RWPE2 (cell line): ENCODE results near the gene KIF21B.
"Not testable (repeated sequence)": the region's sequence is repeated elsewhere in the genome, so short reads cannot be mapped to it uniquely, and the experiment has no call there.

Experiments
- ATAC-seq: fragments of 200-7000 bp; cut with Tn5 transposase; 3 replicates; pipeline ENCODE4 v1.9.1; 2021; ENCODE audit warnings: low read depth
- DNase-seq: peaks from one replicate; pipeline ENCODE4 v3.0.0-alpha.2; 2020; ENCODE audit warnings: low spot score
- H3K27ac ChIP-seq: fragments of 450-650 bp; 2 replicates; pipeline ENCODE4 v1.5.1; 2017; ENCODE audit warnings: mild to moderate bottlenecking; ENCODE audit not compliant: poor library complexity, severe bottlenecking
- H3K27me3 ChIP-seq: fragments of 250-450 bp; sonication (Bioruptor Pico); 2 replicates; pipeline ENCODE4 v1.5.1; 2021; ENCODE audit warnings: mild to moderate bottlenecking, moderate library complexity; ENCODE audit not compliant: insufficient read depth, poor library complexity, severe bottlenecking
- H3K36me3 ChIP-seq: fragments of 250-450 bp; sonication (Bioruptor Pico); 2 replicates; pipeline ENCODE4 v1.5.1; 2020; ENCODE audit warnings: low read depth, mild to moderate bottlenecking, moderate library complexity
- H3K4me1 ChIP-seq: fragments of 250-450 bp; sonication (Bioruptor Pico); 2 replicates; pipeline ENCODE4 v1.5.1; 2021; ENCODE audit warnings: mild to moderate bottlenecking, moderate library complexity; ENCODE audit not compliant: insufficient read depth, poor library complexity, severe bottlenecking
- H3K4me3 ChIP-seq: fragments of 250-450 bp; sonication (Bioruptor Pico); 2 replicates; pipeline ENCODE4 v1.5.1; 2021; ENCODE audit warnings: mild to moderate bottlenecking, moderate library complexity; ENCODE audit not compliant: severe bottlenecking
- H3K9me3 ChIP-seq: fragments of 250-450 bp; sonication (Bioruptor Pico); 2 replicates; pipeline ENCODE4 v1.5.1; 2021; ENCODE audit warnings: mild to moderate bottlenecking, moderate library complexity; ENCODE audit not compliant: severe bottlenecking
- TF ChIP-seq, protein P1 (sequence below): fragments of 450-650 bp; IDR thresholded peaks from one replicate; pipeline ENCODE4 v1.5.1; 2017; ENCODE audit warnings: mild to moderate bottlenecking, moderate library complexity; ENCODE audit not compliant: poor library complexity, severe bottlenecking

KIF21B gene

DNA sequence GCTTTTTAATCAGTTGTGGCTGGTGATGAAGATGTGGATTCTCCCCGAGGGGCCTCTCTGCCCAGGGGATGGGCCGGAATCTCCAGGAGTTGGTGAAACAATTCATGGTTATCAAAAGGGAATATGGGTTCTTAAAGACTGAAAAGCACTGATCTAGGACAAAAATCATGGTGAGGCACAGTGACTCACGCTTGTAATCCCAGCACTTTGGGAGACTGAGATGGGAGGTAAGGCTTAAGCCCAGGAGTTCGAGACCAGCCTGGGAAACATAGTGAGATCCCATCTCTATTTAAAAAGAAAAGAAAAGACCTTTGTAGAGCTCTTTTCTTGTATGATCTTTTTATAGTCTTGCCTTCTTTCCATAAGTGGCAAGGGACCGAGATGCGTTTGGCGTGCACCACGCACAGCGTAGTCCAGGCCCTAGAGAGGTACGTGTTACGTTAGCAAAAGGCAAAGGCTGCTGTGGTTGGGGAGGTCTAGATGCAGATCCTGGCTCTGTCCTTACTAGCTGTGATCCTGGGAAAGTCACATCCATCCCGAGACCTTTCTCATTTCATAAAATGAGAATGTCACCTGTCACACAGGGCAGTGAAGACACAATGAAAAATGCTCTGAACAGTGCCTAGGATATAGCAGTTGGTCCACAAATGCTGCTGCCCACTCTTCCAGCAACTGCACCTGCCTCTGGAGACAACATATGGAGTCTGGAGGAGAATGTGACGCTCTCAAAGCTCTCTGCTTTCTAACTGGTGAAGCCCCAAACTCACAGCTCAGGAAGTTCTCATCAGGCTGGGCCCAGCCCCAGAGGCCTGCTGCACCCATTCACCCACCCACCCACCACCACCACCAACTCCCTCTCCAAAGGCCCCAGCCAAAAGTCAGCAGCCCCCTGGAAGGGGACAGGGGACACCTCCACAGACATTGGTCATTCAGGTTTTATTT is 54.8 kb downstream of the KIF21B start:
- ATAC-seq (no peak), DNase-seq (no peak)
- H3K4me1 ChIP-seq = no peaks in the 10 kb centered on the region
- no peaks in the 10 kb centered on the region for H3K36me3 ChIP-seq
- no peak overlapping the region for H3K4me3 ChIP-seq
- TF ChIP-seq, protein P1, sequence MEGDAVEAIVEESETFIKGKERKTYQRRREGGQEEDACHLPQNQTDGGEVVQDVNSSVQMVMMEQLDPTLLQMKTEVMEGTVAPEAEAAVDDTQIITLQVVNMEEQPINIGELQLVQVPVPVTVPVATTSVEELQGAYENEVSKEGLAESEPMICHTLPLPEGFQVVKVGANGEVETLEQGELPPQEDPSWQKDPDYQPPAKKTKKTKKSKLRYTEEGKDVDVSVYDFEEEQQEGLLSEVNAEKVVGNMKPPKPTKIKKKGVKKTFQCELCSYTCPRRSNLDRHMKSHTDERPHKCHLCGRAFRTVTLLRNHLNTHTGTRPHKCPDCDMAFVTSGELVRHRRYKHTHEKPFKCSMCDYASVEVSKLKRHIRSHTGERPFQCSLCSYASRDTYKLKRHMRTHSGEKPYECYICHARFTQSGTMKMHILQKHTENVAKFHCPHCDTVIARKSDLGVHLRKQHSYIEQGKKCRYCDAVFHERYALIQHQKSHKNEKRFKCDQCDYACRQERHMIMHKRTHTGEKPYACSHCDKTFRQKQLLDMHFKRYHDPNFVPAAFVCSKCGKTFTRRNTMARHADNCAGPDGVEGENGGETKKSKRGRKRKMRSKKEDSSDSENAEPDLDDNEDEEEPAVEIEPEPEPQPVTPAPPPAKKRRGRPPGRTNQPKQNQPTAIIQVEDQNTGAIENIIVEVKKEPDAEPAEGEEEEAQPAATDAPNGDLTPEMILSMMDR = no peak
- H3K27ac ChIP-seq = no peak overlapping the region
- H3K27me3 ChIP-seq = no peaks in the 10 kb centered on the region
- H3K9me3 ChIP-seq = no peaks in the 10 kb centered on the region

- TF ChIP-seq, protein P1 = no peak
- Histone ChIP-seq H3K27me3 (no peaks in the 10 kb centered on the region), H3K4me1 (no peaks in the 10 kb centered on the region), H3K4me3 (no peak overlapping the region), H3K27ac (no peak overlapping the region), H3K9me3 (no peaks in the 10 kb centered on the region), H3K36me3 (no peaks in the 10 kb centered on the region)
- DNase-seq = no peak
- ATAC-seq = no peak
Observed at GRCh38 chr1:200967693-200968468, 55.6 kb downstream of the KIF21B start.

- Histone ChIP-seq H3K36me3 (no peaks in the 10 kb centered on the region), H3K27me3 (no peaks in the 10 kb centered on the region), H3K27ac (no peak overlapping the region), H3K4me1 (no peaks in the 10 kb centered on the region), H3K9me3 (no peaks in the 10 kb centered on the region), H3K4me3 (no peak overlapping the region)
- DNase-seq = no peak
- TF ChIP-seq, protein P1 = no peak
- ATAC-seq = no peak
Observed at GRCh38 chr1:200966934-200967333, 56.6 kb downstream of the KIF21B start.

- no peak for ATAC-seq
- no peak for DNase-seq
- no peaks in the 10 kb centered on the region for H3K4me1 ChIP-seq
- H3K4me3 ChIP-seq = no peak overlapping the region
- no peaks in the 10 kb centered on the region for H3K27me3 ChIP-seq
- no peaks in the 10 kb centered on the region for H3K36me3 ChIP-seq
- H3K27ac ChIP-seq = no peak overlapping the region
- TF ChIP-seq, protein P1 = no peak
- H3K9me3 ChIP-seq = no peaks in the 10 kb centered on the region
Observed at GRCh38 chr1:200965111-200965805, 58.3 kb downstream of the KIF21B start.

GRCh38 chr1:200963888-200964287 is 59.6 kb downstream of the KIF21B start:
- H3K27ac ChIP-seq, H3K27me3 ChIP-seq, DNase-seq: not testable (repeated sequence)

More at GRCh38 chr1:200963888-200964287, 59.6 kb downstream of the KIF21B start:
- H3K4me1 ChIP-seq, H3K4me3 ChIP-seq, H3K36me3 ChIP-seq, H3K9me3 ChIP-seq, ATAC-seq: not testable (repeated sequence)
